ENCODE measurements around the gene FRMD1. TPM values are rescaled to one million over a fixed set of nuclear protein-coding genes. Genes with fewer than 3 reads are reported as not detected.

FRMD1 gene
- not detected in 2 replicates for total RNA-seq

DNA sequence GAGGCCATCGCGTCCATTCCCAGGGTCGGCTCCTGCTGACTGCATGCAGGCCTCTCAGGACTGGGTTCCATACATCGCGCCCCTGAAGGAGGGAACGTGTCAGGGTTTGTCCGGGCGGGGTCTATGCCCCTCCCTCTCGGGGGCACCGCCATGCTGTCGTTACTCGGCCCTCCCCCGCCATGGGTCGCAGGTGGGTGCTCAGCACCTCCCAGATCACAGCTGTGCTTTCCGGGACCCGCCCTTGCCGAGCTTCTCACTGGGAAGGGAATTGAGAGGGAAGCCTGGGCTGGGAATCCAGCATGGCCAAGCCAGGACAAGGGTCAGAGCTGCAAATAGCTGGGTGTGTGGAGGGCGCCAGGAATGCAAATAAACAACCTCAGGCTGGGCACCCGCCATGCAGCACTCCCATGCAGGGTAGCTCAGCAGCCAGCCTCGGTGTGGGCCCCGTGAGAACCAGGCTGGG, at the start of gene FRMD1:
Gene FRMD1 (minus strand): TSS at position 270 of the 463 bp plus-strand sequence. CDS start 118 bp downstream, at position 152.

Other genes starting within 250 kb of the FRMD1 start
- gene KIF25, start 81.5 kb downstream of the FRMD1 start, total RNA-seq, result not detected in 2 replicates
- gene DACT2, start 240.6 kb upstream of the FRMD1 start, total RNA-seq, result not detected in 2 replicates

Data from endothelial cell of coronary artery (primary cell).